ENCODE results near the gene PTPRN2. TPM values are rescaled to one million over a fixed set of nuclear protein-coding genes. Genes with fewer than 3 reads are reported as not detected.

PTPRN2 gene
- total and polyA plus RNA-seq, 2 of the 8 experiments (the other 6 are each of a cell fraction or from before 2014, with no cell fraction given) = 2.6 to 4.5 TPM

DNA sequence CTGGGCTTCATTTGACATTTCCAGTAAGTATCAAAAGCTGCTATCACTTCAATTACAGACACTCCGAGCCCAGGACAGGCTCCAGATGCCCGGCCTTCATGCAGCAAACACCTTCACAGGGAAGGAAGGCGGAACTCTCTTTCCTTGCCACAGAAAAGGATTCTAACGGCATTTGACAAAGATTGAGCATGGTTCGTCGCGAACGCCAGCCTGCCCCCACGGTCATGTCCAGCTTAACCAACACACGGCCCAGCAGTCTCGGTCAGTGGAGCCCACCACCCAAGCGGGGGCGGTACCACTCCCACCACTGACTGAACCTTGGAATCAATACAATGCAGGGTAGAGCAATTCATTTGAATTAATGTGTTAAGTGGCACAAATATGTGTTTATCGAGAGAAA is 643.6 kb downstream of the PTPRN2 start:
- no peak overlapping the region for H2BK5ac ChIP-seq (ENCODE audit: low read depth, low read length)
- no peaks in the 10 kb centered on the region for H3K79me1 ChIP-seq (ENCODE audit: low read depth, low read length)
- no peak overlapping the region for H2BK120ac ChIP-seq (replicated peaks; ENCODE audit: low read depth, low read length)
- no peaks in the 10 kb centered on the region for H3K36me3 ChIP-seq (ENCODE audit: control insufficient read depth in 2 of 4, insufficient read depth in 4 of 4, low read length in 3 of 4)
- peaks cover 16 to 27% of the 10 kb centered on the region in 2 experiments for H3K9me3 ChIP-seq (ENCODE audit: insufficient read depth in 2 of 2, low read depth in 1 of 2, low read length in 1 of 2)
- no peak overlapping the region for H3K56ac ChIP-seq (replicated peaks; ENCODE audit: insufficient read length, low read depth, low read length)
- no peak overlapping the region for H2AK5ac ChIP-seq (ENCODE audit: low read depth, low read length)
- FAIRE-seq (no peak), DNase-seq (ENCODE audit: low read depth in 1 of 2, low spot score in 2 of 2) (no peak)
- H3K27me3 ChIP-seq (replicated peaks in 1 of 4; ENCODE audit: control insufficient read depth in 3 of 4, extremely low read depth in 1 of 4, insufficient read depth in 3 of 4, low read length in 3 of 4) = no peaks in the 10 kb centered on the region
- H3K79me2 ChIP-seq (ENCODE audit: control insufficient read depth in 1 of 2, insufficient read depth in 2 of 2, low read length in 2 of 2) = no peaks in the 10 kb centered on the region
- no peak overlapping the region for H3K4me2 ChIP-seq (ENCODE audit: insufficient read depth in 1 of 2, low read depth in 2 of 2, low read length in 2 of 2)
- WGBS, 2 experiments (ENCODE audit: extremely low coverage in 1 of 2, insufficient coverage in 1 of 2, insufficient read length in 1 of 2, insufficient replicate concordance in 2 of 2, low coverage in 1 of 2, low lambda C conversion rate in 2 of 2, missing lambda C conversion rate in 1 of 2) = 95% methylated on average over 14 of the region's 14 CpGs; no CpG with 5 or more reads in 1 of the 2 experiments
- H4K5ac ChIP-seq (ENCODE audit: insufficient read length, low read depth, low read length) = no peak overlapping the region
- no peak overlapping the region for H3K9ac ChIP-seq (replicated peaks in 1 of 4; ENCODE audit: extremely low read depth in 1 of 4, low read depth in 3 of 4, low read length in 3 of 4)
- CTCF ChIA-PET (ENCODE audit: partially characterized antibody) = no interaction called here
- H3K4ac ChIP-seq (replicated peaks; ENCODE audit: insufficient read length, low read depth, low read length) = no peak overlapping the region
- no peak overlapping the region for H3K4me3 ChIP-seq (ENCODE audit: extremely low read depth in 1 of 4, insufficient read depth in 2 of 4, low read depth in 3 of 4, low read length in 4 of 4)
- no peak overlapping the region for H3K23ac ChIP-seq (ENCODE audit: insufficient read length)
- H3K4me1 ChIP-seq (replicated peaks in 1 of 4; ENCODE audit: control insufficient read depth in 3 of 4, insufficient read depth in 4 of 4, low read length in 3 of 4) = peaks cover 0 to 5% (median 0%) of the 10 kb centered on the region in 4 experiments; a peak in 3 of 7 replicates
- H3K18ac ChIP-seq (ENCODE audit: extremely low read depth, low read length) = no peak overlapping the region
- POLR2A ChIA-PET (ENCODE audit: partially characterized antibody) = no interaction called here
- no peaks in the 10 kb centered on the region for H4K20me1 ChIP-seq (replicated peaks in 1 of 2; ENCODE audit: control insufficient read depth in 1 of 2, insufficient read depth in 2 of 2, low read length in 2 of 2)
- no peak overlapping the region for H4K8ac ChIP-seq (ENCODE audit: extremely low read depth, insufficient read depth, low read length)
- H4K91ac ChIP-seq (replicated peaks; ENCODE audit: insufficient read length, low read length) = no peak overlapping the region
- H3K27ac ChIP-seq (ENCODE audit: low read depth, low read length) = no peak overlapping the region
- no peak overlapping the region for H2BK20ac ChIP-seq (ENCODE audit: low read length)
- peaks cover 2% of the 10 kb centered on the region; the same call in 1 of the 2 replicates for H3K23me2 ChIP-seq (ENCODE audit: low read depth, low read length)
- no peak overlapping the region for H2AFZ ChIP-seq (ENCODE audit: low read length)
- no peak overlapping the region for H2BK15ac ChIP-seq (ENCODE audit: low read length)
- H2BK12ac ChIP-seq (ENCODE audit: low read depth, low read length) = no peak overlapping the region
- no peak overlapping the region for H3K14ac ChIP-seq (ENCODE audit: insufficient read length)
- no peak for TF ChIP-seq ASH2L (IDR thresholded peaks at IDR 0.05; ENCODE audit: low read length)
- no peak for TF ChIP-seq ATF3 (IDR thresholded peaks at IDR 0.05; ENCODE audit: insufficient read depth, low read depth, low read length)
- TF ChIP-seq GTF2F1 (IDR thresholded peaks at IDR 0.05; ENCODE audit: borderline replicate concordance, low read depth, low read length) = no peak
- no peak for TF ChIP-seq CHD1 (IDR thresholded peaks at IDR 0.05; ENCODE audit: low read depth, low read length)
- TF ChIP-seq, protein P1, sequence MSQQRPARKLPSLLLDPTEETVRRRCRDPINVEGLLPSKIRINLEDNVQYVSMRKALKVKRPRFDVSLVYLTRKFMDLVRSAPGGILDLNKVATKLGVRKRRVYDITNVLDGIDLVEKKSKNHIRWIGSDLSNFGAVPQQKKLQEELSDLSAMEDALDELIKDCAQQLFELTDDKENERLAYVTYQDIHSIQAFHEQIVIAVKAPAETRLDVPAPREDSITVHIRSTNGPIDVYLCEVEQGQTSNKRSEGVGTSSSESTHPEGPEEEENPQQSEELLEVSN (IDR thresholded peaks at IDR 0.05) = no peak
- TF ChIP-seq JUND (IDR thresholded peaks at IDR 0.05; ENCODE audit: low read length) = no peak
- TF ChIP-seq RAD21 (IDR thresholded peaks at IDR 0.05 in 1 of 2, conservative IDR thresholded peaks at IDR 0.05 in 1 of 2; ENCODE audit: low read depth in 2 of 2, low read length in 2 of 2) = no peak
- no peak for TF ChIP-seq TCF12 (IDR thresholded peaks at IDR 0.05; ENCODE audit: low read depth, low read length)
- TF ChIP-seq RXRA (IDR thresholded peaks at IDR 0.05; ENCODE audit: insufficient read depth, low read depth, low read length) = no peak
- no peak for TF ChIP-seq SP1 (IDR thresholded peaks at IDR 0.05; ENCODE audit: low read depth, low read length)
- TF ChIP-seq TAF1 (IDR thresholded peaks at IDR 0.05; ENCODE audit: low read depth, low read length) = no peak
- TF ChIP-seq SIN3A (conservative IDR thresholded peaks at IDR 0.05 in 1 of 2, IDR thresholded peaks at IDR 0.05 in 1 of 2; ENCODE audit: low read depth in 1 of 2, low read length in 2 of 2) = no peak
- TF ChIP-seq SIRT6 (IDR thresholded peaks at IDR 0.05; ENCODE audit: low read length) = no peak
- no peak for TF ChIP-seq PHF8 (conservative IDR thresholded peaks at IDR 0.05; ENCODE audit: low read depth, low read length)

Measured in H1 (cell line).